ENCODE measurements around the gene ARHGAP23.
"Not testable (repeated sequence)": the region's sequence is repeated elsewhere in the genome, so short reads cannot be mapped to it uniquely, and the experiment has no call there.

Gene ARHGAP23

GRCh38 chr17:38465391-38466345, 37.4 kb downstream of the ARHGAP23 start:
- no peaks in the 10 kb centered on the region for H3K9me3 ChIP-seq (ENCODE audit: control extremely low read depth in 1 of 5, control insufficient read depth in 4 of 5, insufficient read depth in 2 of 5, low read depth in 1 of 5, low read length in 4 of 5)
- 95% methylated on average over 22 of the region's 23 CpGs for WGBS (ENCODE audit: insufficient coverage)
- no peaks in the 10 kb centered on the region for H3K27me3 ChIP-seq (replicated peaks in 2 of 5; ENCODE audit: control insufficient read depth in 4 of 5, insufficient read depth in 5 of 5, low read length in 4 of 5)
- no peak overlapping the region for H3K27ac ChIP-seq (ENCODE audit: insufficient read depth in 1 of 2, low read depth in 1 of 2, low read length in 2 of 2, poor library complexity in 1 of 2, severe bottlenecking in 2 of 2)
- ChIA-PET CTCF (interaction anchor here (0.6 to 1.6 kb wide), 4 partner anchors 13 to 200 kb away, joined by 3 to 4 read pairs (median 3); no protein-coding TSS in a partner anchor), POLR2A (no interaction called here)
- DNase-seq = no peak
- no peak overlapping the region for H3K4me3 ChIP-seq (ENCODE audit: control insufficient read depth in 1 of 7, extremely low read depth in 1 of 7, insufficient read depth in 4 of 7, low read depth in 2 of 7, low read length in 6 of 7)
- no peaks in the 10 kb centered on the region for H3K4me1 ChIP-seq (ENCODE audit: control extremely low read depth in 1 of 4, control insufficient read depth in 4 of 4, insufficient read depth in 4 of 4, low read length in 3 of 4)
- peaks cover 5 to 79% (median 38%) of the 10 kb centered on the region in 4 experiments for H3K36me3 ChIP-seq (ENCODE audit: control insufficient read depth in 4 of 4, insufficient read depth in 4 of 4, low read length in 3 of 4)

GRCh38 chr17:38466346-38467315, 38.4 kb downstream of the ARHGAP23 start:
- Histone ChIP-seq H3K4me1 (ENCODE audit: control extremely low read depth in 1 of 4, control insufficient read depth in 4 of 4, insufficient read depth in 4 of 4, low read length in 3 of 4) (no peaks in the 10 kb centered on the region), H3K27ac (ENCODE audit: insufficient read depth in 1 of 2, low read depth in 1 of 2, low read length in 2 of 2, poor library complexity in 1 of 2, severe bottlenecking in 2 of 2) (no peak overlapping the region), H3K4me3 (ENCODE audit: control insufficient read depth in 1 of 7, extremely low read depth in 1 of 7, insufficient read depth in 4 of 7, low read depth in 2 of 7, low read length in 6 of 7) (no peak overlapping the region), H3K36me3 (ENCODE audit: control insufficient read depth in 4 of 4, insufficient read depth in 4 of 4, low read length in 3 of 4) (peaks cover 5 to 75% (median 39%) of the 10 kb centered on the region in 4 experiments), H3K9me3 (ENCODE audit: control extremely low read depth in 1 of 5, control insufficient read depth in 4 of 5, insufficient read depth in 2 of 5, low read depth in 1 of 5, low read length in 4 of 5) (no peaks in the 10 kb centered on the region), H3K27me3 (replicated peaks in 2 of 5; ENCODE audit: control insufficient read depth in 4 of 5, insufficient read depth in 5 of 5, low read length in 4 of 5) (no peaks in the 10 kb centered on the region)
- ChIA-PET POLR2A (no interaction called here), CTCF (interaction anchor here (0.6 to 1.6 kb wide), 3 partner anchors 14 to 990 kb away, joined by 3 to 4 read pairs (median 4); no protein-coding TSS in a partner anchor)
- no peak for DNase-seq
- 99% methylated on average over 48 of the region's 57 CpGs for WGBS (ENCODE audit: insufficient coverage)

- no peak for DNase-seq
- H3K4me1 ChIP-seq (ENCODE audit: control extremely low read depth in 1 of 4, control insufficient read depth in 4 of 4, insufficient read depth in 4 of 4, low read length in 3 of 4) = no peaks in the 10 kb centered on the region
- POLR2A ChIA-PET = no interaction called here
- 0% methylated on average over 1 of the region's 1 CpG for WGBS (ENCODE audit: insufficient coverage)
- no peaks in the 10 kb centered on the region for H3K9me3 ChIP-seq (ENCODE audit: control extremely low read depth in 1 of 5, control insufficient read depth in 4 of 5, insufficient read depth in 2 of 5, low read depth in 1 of 5, low read length in 4 of 5)
- no peak overlapping the region for H3K4me3 ChIP-seq (ENCODE audit: control insufficient read depth in 1 of 7, extremely low read depth in 1 of 7, insufficient read depth in 4 of 7, low read depth in 2 of 7, low read length in 6 of 7)
- peaks cover 5 to 76% (median 40%) of the 10 kb centered on the region in 4 experiments for H3K36me3 ChIP-seq (ENCODE audit: control insufficient read depth in 4 of 4, insufficient read depth in 4 of 4, low read length in 3 of 4)
- H3K27ac ChIP-seq (ENCODE audit: insufficient read depth in 1 of 2, low read depth in 1 of 2, low read length in 2 of 2, poor library complexity in 1 of 2, severe bottlenecking in 2 of 2) = no peak overlapping the region
- no peaks in the 10 kb centered on the region for H3K27me3 ChIP-seq (replicated peaks in 2 of 5; ENCODE audit: control insufficient read depth in 4 of 5, insufficient read depth in 5 of 5, low read length in 4 of 5)
- CTCF ChIA-PET = interaction anchor here (1.5 to 1.6 kb wide), 2 partner anchors 15 to 118 kb away, joined by 3 to 4 read pairs; no protein-coding TSS in a partner anchor
Observed at GRCh38 chr17:38467491-38467890, 39.2 kb downstream of the ARHGAP23 start.

- Histone ChIP-seq H3K27me3 (replicated peaks in 2 of 5; ENCODE audit: control insufficient read depth in 4 of 5, insufficient read depth in 5 of 5, low read length in 4 of 5) (no peaks in the 10 kb centered on the region), H3K4me3 (ENCODE audit: control insufficient read depth in 1 of 7, extremely low read depth in 1 of 7, insufficient read depth in 4 of 7, low read depth in 2 of 7, low read length in 6 of 7) (no peak overlapping the region), H3K27ac (ENCODE audit: insufficient read depth in 1 of 2, low read depth in 1 of 2, low read length in 2 of 2, poor library complexity in 1 of 2, severe bottlenecking in 2 of 2) (no peak overlapping the region), H3K36me3 (ENCODE audit: control insufficient read depth in 4 of 4, insufficient read depth in 4 of 4, low read length in 3 of 4) (peaks cover 0 to 66% (median 26%) of the 10 kb centered on the region in 4 experiments), H3K4me1 (ENCODE audit: control extremely low read depth in 1 of 4, control insufficient read depth in 4 of 4, insufficient read depth in 4 of 4, low read length in 3 of 4) (no peaks in the 10 kb centered on the region), H3K9me3 (ENCODE audit: control extremely low read depth in 1 of 5, control insufficient read depth in 4 of 5, insufficient read depth in 2 of 5, low read depth in 1 of 5, low read length in 4 of 5) (no peaks in the 10 kb centered on the region)
- ChIA-PET POLR2A (no interaction called here), CTCF (no interaction called here)
- 88% methylated on average over 8 of the region's 20 CpGs for WGBS (ENCODE audit: insufficient coverage)
- DNase-seq = no peak
Observed at GRCh38 chr17:38469875-38470274, 41.6 kb downstream of the ARHGAP23 start.

- H3K27me3 ChIP-seq (replicated peaks in 2 of 5; ENCODE audit: control insufficient read depth in 4 of 5, insufficient read depth in 5 of 5, low read length in 4 of 5); H3K9me3 ChIP-seq (ENCODE audit: control extremely low read depth in 1 of 5, control insufficient read depth in 4 of 5, insufficient read depth in 2 of 5, low read depth in 1 of 5, low read length in 4 of 5); POLR2A ChIA-PET; H3K27ac ChIP-seq (ENCODE audit: insufficient read depth in 1 of 2, low read depth in 1 of 2, low read length in 2 of 2, poor library complexity in 1 of 2, severe bottlenecking in 2 of 2); CTCF ChIA-PET; H3K4me3 ChIP-seq (ENCODE audit: control insufficient read depth in 1 of 7, extremely low read depth in 1 of 7, insufficient read depth in 4 of 7, low read depth in 2 of 7, low read length in 6 of 7); DNase-seq; H3K4me1 ChIP-seq (ENCODE audit: control extremely low read depth in 1 of 4, control insufficient read depth in 4 of 4, insufficient read depth in 4 of 4, low read length in 3 of 4): not testable (repeated sequence)
- WGBS (ENCODE audit: insufficient coverage) = 90% methylated on average over 4 of the region's 8 CpGs
- H3K36me3 ChIP-seq (ENCODE audit: control insufficient read depth in 4 of 4, insufficient read depth in 4 of 4, low read length in 3 of 4) = peaks cover 0 to 56% (median 22%) of the 10 kb centered on the region in 4 experiments
Observed at GRCh38 chr17:38471253-38471652, 43.0 kb downstream of the ARHGAP23 start.

GRCh38 chr17:38474666-38475065, 46.4 kb downstream of the ARHGAP23 start:
- WGBS (ENCODE audit: insufficient coverage) = 78% methylated on average over 5 of the region's 8 CpGs
- peak in 2 of 3 donors; percentile 37 to 40 for DNase-seq
- H3K27me3 ChIP-seq (replicated peaks in 2 of 5; ENCODE audit: control insufficient read depth in 4 of 5, insufficient read depth in 5 of 5, low read length in 4 of 5); H3K4me3 ChIP-seq (ENCODE audit: control insufficient read depth in 1 of 7, extremely low read depth in 1 of 7, insufficient read depth in 4 of 7, low read depth in 2 of 7, low read length in 6 of 7); H3K9me3 ChIP-seq (ENCODE audit: control extremely low read depth in 1 of 5, control insufficient read depth in 4 of 5, insufficient read depth in 2 of 5, low read depth in 1 of 5, low read length in 4 of 5); H3K4me1 ChIP-seq (ENCODE audit: control extremely low read depth in 1 of 4, control insufficient read depth in 4 of 4, insufficient read depth in 4 of 4, low read length in 3 of 4); H3K27ac ChIP-seq (ENCODE audit: insufficient read depth in 1 of 2, low read depth in 1 of 2, low read length in 2 of 2, poor library complexity in 1 of 2, severe bottlenecking in 2 of 2); POLR2A ChIA-PET: not testable (repeated sequence)
- CTCF ChIA-PET = interaction anchor here (0.8 to 2.2 kb wide), 4 partner anchors 19 to 60 kb away, joined by 3 to 8 read pairs (median 3); no protein-coding TSS in a partner anchor
- H3K36me3 ChIP-seq (ENCODE audit: control insufficient read depth in 4 of 4, insufficient read depth in 4 of 4, low read length in 3 of 4) = peaks cover 0 to 38% (median 10%) of the 10 kb centered on the region in 4 experiments

Measured in common myeloid progenitor, CD34-positive (primary cell).